HCT116 (cell line): Measurements from ENCODE around the gene SDK2. TPM values are rescaled to one million over a fixed set of nuclear protein-coding genes. Genes with fewer than 3 reads are reported as not detected.

Source experiments
- ATAC-seq: fragments of 200-7000 bp; cut with Tn5 transposase; 2 replicates; pipeline ENCODE4 v1.9.1; 2020; ENCODE audit warnings: mild to moderate bottlenecking, moderate library complexity
- BruUV-seq: library from RNA; stranded (reverse); fragments of 400-500 nt; replicated peaks from 2 replicates; lab custom pipeline; 2021; lab: Mats Ljungman, UMichigan
- CTCF ChIA-PET: fragments of 300-600 bp; sonication (Branson Sonifier 250); formaldehyde crosslinking; loops from one replicate; lab custom pipeline; 2021; ENCODE audit warnings: antibody characterized with exemption; lab: Charles Lee
- POLR2A ChIA-PET: fragments of 300-600, 350-600 bp; sonication (Branson Sonifier 250); formaldehyde crosslinking; loops from one replicate; lab custom pipeline; 2021; ENCODE audit warnings: antibody characterized with exemption; lab: Charles Lee
- RAD21 ChIA-PET, 2 experiments: fragments of 300-600 bp; sonication (Branson Sonifier 250); formaldehyde crosslinking; loops; one replicate each; lab custom pipeline; 2023; ENCODE audit warnings: low total read pairs in 2 of 2; ENCODE audit not compliant: uncharacterized antibody in 2 of 2, unreplicated experiment in 2 of 2, low non-redundant PET in 1 of 2; lab: Charles Lee
- DNase-seq: peaks from one replicate; pipeline ENCODE4 v3.0.0-alpha.2; 2010; ENCODE audit warnings: low read depth, low spot score
- H2AFZ ChIP-seq: fragments of 200-600 bp; shearing (Covaris generic), sonication (generic); 2 replicates; pipeline ENCODE4 v1.6.1; 2017; ENCODE audit warnings: low read depth, mixed run types, mixed read lengths, antibody characterized with exemption, low read length; ENCODE audit not compliant: poor library complexity, severe bottlenecking
- H3K27ac ChIP-seq: 2 replicates; pipeline ENCODE4 v1.5.1; 2012; ENCODE audit warnings: low read depth, low read length
- H3K27me3 ChIP-seq: fragments of 200-600 bp; sonication (generic); 2 replicates; pipeline ENCODE4 v1.6.1; 2016; ENCODE audit warnings: mixed run types, low read length, mixed read lengths; ENCODE audit not compliant: insufficient read depth
- H3K36me3 ChIP-seq, 2 experiments: fragments of 200-500 bp in 1 of 2; fragments of 200-600 bp in 1 of 2; sonication (Bioruptor generic) in 1 of 2; sonication (generic) in 1 of 2; 2 replicates each; pipeline versions ENCODE4 v1.5.1 to v1.6.1; 2014 to 2016; ENCODE audit warnings: low read length in 2 of 2, inconsistent platforms in 1 of 2, mixed read lengths in 1 of 2, mixed run types in 1 of 2; ENCODE audit not compliant: insufficient read depth in 2 of 2, control insufficient read depth in 1 of 2
- H3K4me1 ChIP-seq, 2 experiments: fragments of 200-600 bp in 1 of 2; sonication (generic) in 1 of 2; 2 replicates each; pipeline versions ENCODE4 v1.5.1 to v1.6.1; 2012 to 2017; ENCODE audit warnings: low read length in 2 of 2, inconsistent platforms in 1 of 2, mild to moderate bottlenecking in 1 of 2, mixed read lengths in 1 of 2, mixed run types in 1 of 2, moderate library complexity in 1 of 2; ENCODE audit not compliant: insufficient read depth in 2 of 2, control insufficient read depth in 1 of 2
- H3K4me2 ChIP-seq: fragments of 200-600 bp; sonication (generic); 2 replicates; pipeline ENCODE4 v1.6.1; 2017; ENCODE audit warnings: mixed run types, low read length, mixed read lengths
- H3K4me3 ChIP-seq, 2 experiments: fragments of 200-600 bp in 1 of 2; sonication (generic) in 1 of 2; replicated peaks in 1 of 2; 2 replicates each; pipeline ENCODE4 v1.5.1; 2011 to 2016; ENCODE audit warnings: low read length in 2 of 2, control low read depth in 1 of 2, low read depth in 1 of 2, mild to moderate bottlenecking in 1 of 2, mixed read lengths in 1 of 2, mixed run types in 1 of 2
- H3K79me2 ChIP-seq: fragments of 200-600 bp; sonication (generic); 2 replicates; pipeline ENCODE4 v1.6.1; 2017; ENCODE audit warnings: mild to moderate bottlenecking, mixed run types, low read length, moderate library complexity, mixed read lengths; ENCODE audit not compliant: insufficient read depth
- H3K9ac ChIP-seq: fragments of 200-600 bp; sonication (generic); 2 replicates; pipeline ENCODE4 v1.6.1; 2016; ENCODE audit warnings: low read length, mixed read lengths
- H3K9me2 ChIP-seq: fragments of 200-600 bp; sonication (generic), shearing (Covaris generic); 2 replicates; pipeline ENCODE4 v1.6.1; 2017; ENCODE audit warnings: mixed run types, mild to moderate bottlenecking, moderate library complexity; ENCODE audit not compliant: insufficient read depth
- H3K9me3 ChIP-seq, 2 experiments: fragments of 200-500 bp in 1 of 2; fragments of 200-600 bp in 1 of 2; sonication (Bioruptor generic) in 1 of 2; sonication (generic) in 1 of 2; 2 replicates each; pipeline ENCODE4 v1.6.1; 2014 to 2017; ENCODE audit warnings: low read length in 2 of 2, mixed read lengths in 2 of 2, inconsistent platforms in 1 of 2, low read depth in 1 of 2, mild to moderate bottlenecking in 1 of 2, mixed run types in 1 of 2, moderate library complexity in 1 of 2; ENCODE audit not compliant: control insufficient read depth in 1 of 2, insufficient read depth in 1 of 2
- H4K20me1 ChIP-seq: fragments of 200-600 bp; sonication (generic), shearing (Covaris generic); 2 replicates; pipeline ENCODE4 v1.6.1; 2017; ENCODE audit warnings: mixed run types, mild to moderate bottlenecking, moderate library complexity; ENCODE audit not compliant: insufficient read depth
- CEBPB ChIP-seq: IDR thresholded peaks from 2 replicates; pipeline ENCODE4 v1.6.1; 2012; ENCODE audit warnings: low read depth
- EZH2 ChIP-seq: fragments of 200-600 bp; sonication (generic); IDR thresholded peaks from 2 replicates; pipeline ENCODE4 v1.6.1; 2017; ENCODE audit warnings: antibody characterized with exemption, mixed run types
- EZH2phosphoT487 ChIP-seq: fragments of 200-600 bp; IDR thresholded peaks from 2 replicates; pipeline ENCODE4 v1.6.1; 2018; ENCODE audit warnings: antibody characterized with exemption, borderline replicate concordance
- POLR2AphosphoS5 ChIP-seq: IDR thresholded peaks from 2 replicates; pipeline ENCODE4 v1.6.1; 2011; ENCODE audit warnings: mild to moderate bottlenecking, low read depth, low read length, moderate library complexity
- SRF ChIP-seq: IDR thresholded peaks from 2 replicates; pipeline ENCODE4 v1.6.1; 2012; ENCODE audit warnings: low read depth
- YY1 ChIP-seq: IDR thresholded peaks from 2 replicates; pipeline ENCODE4 v1.6.1; 2011; ENCODE audit warnings: low read length, low read depth, moderate library complexity, mild to moderate bottlenecking; ENCODE audit not compliant: insufficient replicate concordance; ENCODE audit errors: extremely low read depth
- ZNF274 ChIP-seq: fragments of 200-500 bp; sonication (Bioruptor generic); IDR thresholded peaks from 2 replicates; pipeline ENCODE4 v1.6.1; 2014; ENCODE audit warnings: mild to moderate bottlenecking, low read depth, low read length, inconsistent platforms
- intact Hi-C: fragments of 100-400 bp; cut with micrococcal nuclease; formaldehyde crosslinking; loops from 2 replicates; pipeline ENCODE4 v1.10.0; 2022
- total RNA-seq: library from RNA; stranded (reverse); gene quantifications from one replicate; pipeline ENCODE4 v1.2.1, GENCODE V29; 2021; ENCODE audit not compliant: unreplicated experiment
- TF ChIP-seq, protein P1 (sequence below), 3 experiments: fragments of 200-600 bp in 1 of 3; sonication (generic) in 1 of 3; IDR thresholded peaks in 2 of 3; conservative IDR thresholded peaks in 1 of 3; 2 replicates each; pipeline ENCODE4 v1.5.1; 2012 to 2017; ENCODE audit warnings: low read depth in 2 of 3, low read length in 2 of 3, antibody characterized with exemption in 1 of 3, borderline replicate concordance in 1 of 3, control low read depth in 1 of 3, mild to moderate bottlenecking in 1 of 3, mixed read lengths in 1 of 3, mixed run types in 1 of 3, moderate library complexity in 1 of 3; ENCODE audit not compliant: insufficient read depth in 1 of 3
- TF ChIP-seq, protein P2 (sequence below): IDR thresholded peaks from 2 replicates; pipeline ENCODE4 v1.6.1; 2012

SDK2 gene
- total RNA-seq, 1 experiment from 2014 or later: 0.10 TPM

DNA sequence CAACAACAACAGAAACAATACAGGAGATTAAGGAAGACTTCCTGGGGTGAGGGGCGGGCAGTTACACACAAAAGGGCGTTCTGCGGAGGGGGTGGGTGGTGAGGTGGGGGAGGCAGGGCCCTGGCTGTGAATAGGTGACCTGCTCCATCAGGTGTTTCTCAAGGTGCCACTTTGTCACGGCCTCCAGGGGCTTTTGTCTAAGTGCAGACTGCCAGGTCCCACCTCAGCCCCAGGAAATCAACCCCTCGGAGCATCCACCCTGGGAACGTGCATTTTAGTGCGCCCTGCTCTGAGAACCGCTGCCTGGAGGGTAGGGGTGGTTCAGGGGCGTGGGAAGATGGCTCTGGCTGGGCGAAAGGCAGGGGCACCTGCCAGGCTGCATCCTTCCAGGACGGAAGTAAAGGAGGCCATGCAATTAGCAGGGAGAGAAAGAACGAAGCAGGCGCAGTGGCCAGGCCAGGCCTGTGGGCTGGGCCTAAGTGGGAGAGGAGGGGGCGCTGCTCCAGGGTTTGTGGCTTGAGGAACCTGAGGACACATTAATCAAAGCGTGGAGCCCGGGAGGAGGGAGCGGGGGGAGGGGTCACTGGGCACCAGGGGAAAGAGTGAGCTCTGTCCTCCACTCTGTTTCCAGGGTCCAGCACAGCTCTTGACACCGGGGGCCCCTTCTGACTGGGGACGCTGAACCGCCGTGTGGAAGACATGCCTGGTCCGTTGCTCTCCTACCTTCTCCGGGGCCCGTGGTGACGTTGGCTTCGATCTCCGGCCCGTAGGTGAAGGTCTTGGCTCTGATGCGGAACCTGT lies 283.1 kb downstream of the SDK2 start:
- ChIA-PET CTCF (interaction anchor here (1.1 to 1.3 kb wide), 2 partner anchors 105 to 804 kb away, joined by 4 to 10 read pairs; no protein-coding TSS in a partner anchor), RAD21 (no interaction called here), POLR2A (no interaction called here)
- no peaks in the 10 kb centered on the region for H4K20me1 ChIP-seq
- H3K4me1 ChIP-seq: peaks cover 14 to 26% of the 10 kb centered on the region in 2 experiments
- no peak for DNase-seq
- no peaks in the 10 kb centered on the region for H3K9me3 ChIP-seq
- no peak overlapping the region for H3K4me2 ChIP-seq
- no TSS peak for BruUV-seq
- no peaks in the 10 kb centered on the region for H3K36me3 ChIP-seq
- no peaks in the 10 kb centered on the region for H3K27me3 ChIP-seq
- no peak overlapping the region for H3K9ac ChIP-seq
- H3K27ac ChIP-seq: no peak overlapping the region
- no peak for ATAC-seq
- no peaks in the 10 kb centered on the region for H3K9me2 ChIP-seq
- TF ChIP-seq YY1 (no peak), POLR2AphosphoS5 (no peak), SRF (no peak), ZNF274 (no peak), EZH2phosphoT487 (no peak), EZH2 (no peak), CEBPB (no peak)
- TF ChIP-seq, protein P1, sequence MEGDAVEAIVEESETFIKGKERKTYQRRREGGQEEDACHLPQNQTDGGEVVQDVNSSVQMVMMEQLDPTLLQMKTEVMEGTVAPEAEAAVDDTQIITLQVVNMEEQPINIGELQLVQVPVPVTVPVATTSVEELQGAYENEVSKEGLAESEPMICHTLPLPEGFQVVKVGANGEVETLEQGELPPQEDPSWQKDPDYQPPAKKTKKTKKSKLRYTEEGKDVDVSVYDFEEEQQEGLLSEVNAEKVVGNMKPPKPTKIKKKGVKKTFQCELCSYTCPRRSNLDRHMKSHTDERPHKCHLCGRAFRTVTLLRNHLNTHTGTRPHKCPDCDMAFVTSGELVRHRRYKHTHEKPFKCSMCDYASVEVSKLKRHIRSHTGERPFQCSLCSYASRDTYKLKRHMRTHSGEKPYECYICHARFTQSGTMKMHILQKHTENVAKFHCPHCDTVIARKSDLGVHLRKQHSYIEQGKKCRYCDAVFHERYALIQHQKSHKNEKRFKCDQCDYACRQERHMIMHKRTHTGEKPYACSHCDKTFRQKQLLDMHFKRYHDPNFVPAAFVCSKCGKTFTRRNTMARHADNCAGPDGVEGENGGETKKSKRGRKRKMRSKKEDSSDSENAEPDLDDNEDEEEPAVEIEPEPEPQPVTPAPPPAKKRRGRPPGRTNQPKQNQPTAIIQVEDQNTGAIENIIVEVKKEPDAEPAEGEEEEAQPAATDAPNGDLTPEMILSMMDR (IDR thresholded peaks at IDR 0.05 in 2 of 3, conservative IDR thresholded peaks at IDR 0.05 in 1 of 3; ENCODE audit: borderline replicate concordance in 1 of 3, insufficient read depth in 1 of 3, low read depth in 2 of 3, low read length in 2 of 3): no peak
- TF ChIP-seq, protein P2, sequence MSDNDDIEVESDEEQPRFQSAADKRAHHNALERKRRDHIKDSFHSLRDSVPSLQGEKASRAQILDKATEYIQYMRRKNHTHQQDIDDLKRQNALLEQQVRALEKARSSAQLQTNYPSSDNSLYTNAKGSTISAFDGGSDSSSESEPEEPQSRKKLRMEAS: no peak
- no peaks in the 10 kb centered on the region for H3K79me2 ChIP-seq
- H3K4me3 ChIP-seq: no peak overlapping the region
- H2AFZ ChIP-seq: no peak overlapping the region
- intact Hi-C loops: no loop called here
